ENCODE measurements around the gene EIF3M. TPM values are rescaled to one million over a fixed set of nuclear protein-coding genes. Genes with fewer than 3 reads are reported as not detected.

EIF3M gene
- total and polyA plus RNA-seq, 2 of the 8 experiments (the other 6 are each of a cell fraction or from before 2014, with no cell fraction given) = 302 to 444 TPM

- ChIA-PET POLR2A (ENCODE audit: partially characterized antibody) (interaction anchor here (1.4 kb wide), 1 partner anchor 8 kb away, joined by 3 read pairs; the partner anchor contains the start of gene EIF3M), CTCF (ENCODE audit: partially characterized antibody) (no interaction called here)
- Histone ChIP-seq H3K23ac (ENCODE audit: insufficient read length) (no peak overlapping the region), H3K9ac (replicated peaks in 1 of 4; ENCODE audit: extremely low read depth in 1 of 4, low read depth in 3 of 4, low read length in 3 of 4) (no peak overlapping the region), H3K4me2 (ENCODE audit: insufficient read depth in 1 of 2, low read depth in 2 of 2, low read length in 2 of 2) (no peak overlapping the region), H3K79me1 (ENCODE audit: low read depth, low read length) (no peaks in the 10 kb centered on the region), H2BK20ac (ENCODE audit: low read length) (no peak overlapping the region), H2BK5ac (ENCODE audit: low read depth, low read length) (no peak overlapping the region), H3K4me1 (replicated peaks in 1 of 4; ENCODE audit: control insufficient read depth in 3 of 4, insufficient read depth in 4 of 4, low read length in 3 of 4) (peaks cover 0 to 7% (median 4%) of the 10 kb centered on the region in 4 experiments; a peak in 5 of 7 replicates), H3K23me2 (ENCODE audit: low read depth, low read length) (0 out of 2 replicates have a peak, but pooled peaks cover 2% of the 10 kb centered on the region), H4K5ac (ENCODE audit: insufficient read length, low read depth, low read length) (no peak overlapping the region), H4K20me1 (replicated peaks in 1 of 2; ENCODE audit: control insufficient read depth in 1 of 2, insufficient read depth in 2 of 2, low read length in 2 of 2) (no peaks in the 10 kb centered on the region), H2AFZ (ENCODE audit: low read length) (no peak overlapping the region), H2AK5ac (ENCODE audit: low read depth, low read length) (no peak overlapping the region), H3K36me3 (ENCODE audit: control insufficient read depth in 2 of 4, insufficient read depth in 4 of 4, low read length in 3 of 4) (no peaks in the 10 kb centered on the region), H3K9me3 (ENCODE audit: insufficient read depth in 2 of 2, low read depth in 1 of 2, low read length in 1 of 2) (no peaks in the 10 kb centered on the region), H4K8ac (ENCODE audit: extremely low read depth, insufficient read depth, low read length) (no peak overlapping the region), H3K79me2 (ENCODE audit: control insufficient read depth in 1 of 2, insufficient read depth in 2 of 2, low read length in 2 of 2) (no peaks in the 10 kb centered on the region), H3K14ac (ENCODE audit: insufficient read length) (no peak overlapping the region), H3K27ac (ENCODE audit: low read depth, low read length) (no peak overlapping the region), H2BK15ac (ENCODE audit: low read length) (no peak overlapping the region), H2BK120ac (replicated peaks; ENCODE audit: low read depth, low read length) (no peak overlapping the region), H3K56ac (replicated peaks; ENCODE audit: insufficient read length, low read depth, low read length) (no peak overlapping the region), H2BK12ac (ENCODE audit: low read depth, low read length) (no peak overlapping the region), H3K18ac (ENCODE audit: extremely low read depth, low read length) (no peak overlapping the region), H3K27me3 (replicated peaks in 1 of 4; ENCODE audit: control insufficient read depth in 3 of 4, extremely low read depth in 1 of 4, insufficient read depth in 3 of 4, low read length in 3 of 4) (peaks cover 0 to 5% (median 3%) of the 10 kb centered on the region in 4 experiments; a peak in 3 of 7 replicates), H3K4me3 (ENCODE audit: extremely low read depth in 1 of 4, insufficient read depth in 2 of 4, low read depth in 3 of 4, low read length in 4 of 4) (no peak overlapping the region), H3K4ac (replicated peaks; ENCODE audit: insufficient read length, low read depth, low read length) (no peak overlapping the region), H4K91ac (replicated peaks; ENCODE audit: insufficient read length, low read length) (no peak overlapping the region)
- DNase-seq (ENCODE audit: low read depth in 1 of 2, low spot score in 2 of 2) (no peak), FAIRE-seq (no peak)
- 82% methylated on average over 2 of the region's 2 CpGs; no CpG with 5 or more reads in 1 of the 2 experiments for WGBS, 2 experiments (ENCODE audit: extremely low coverage in 1 of 2, insufficient coverage in 1 of 2, insufficient read length in 1 of 2, insufficient replicate concordance in 2 of 2, low coverage in 1 of 2, low lambda C conversion rate in 2 of 2, missing lambda C conversion rate in 1 of 2)
- TF ChIP-seq SIRT6 (IDR thresholded peaks at IDR 0.05; ENCODE audit: low read length) = no peak
- no peak for TF ChIP-seq KDM5A (IDR thresholded peaks at IDR 0.05; ENCODE audit: low read length)
- TF ChIP-seq YY1 (IDR thresholded peaks at IDR 0.05; ENCODE audit: low read depth, low read length) = no peak
Measured at GRCh38 chr11:32575070-32575469, 8.6 kb upstream of the EIF3M start.

Measured in H1 (cell line).